ENCODE measurements around the gene BCL10.

The BCL10 gene

GRCh38 chr1:85276215-85276977 lies at the start of gene BCL10:
TSS of gene BCL10 (minus strand) at chr1:85276632. CDS start at chr1:85276352, 280 bp downstream.
- DNase-seq: peak; percentile 97

GRCh38 chr1:85325920-85326319 lies 49.5 kb upstream of the BCL10 start:
- no peak for DNase-seq

GRCh38 chr1:85323770-85324169 lies 47.3 kb upstream of the BCL10 start:
- DNase-seq: no peak

- no peak for DNase-seq
Observed at GRCh38 chr1:85322655-85323054, 46.2 kb upstream of the BCL10 start.

GRCh38 chr1:85321237-85321964 lies 45.0 kb upstream of the BCL10 start:
- peak; percentile 29 to 48 for DNase-seq

GRCh38 chr1:85320371-85321131 lies 44.1 kb upstream of the BCL10 start:
- DNase-seq: no peak

GRCh38 chr1:85319931-85320330 lies 43.5 kb upstream of the BCL10 start:
- no peak for DNase-seq

- no peak for DNase-seq
Observed at GRCh38 chr1:85319491-85319890, 43.1 kb upstream of the BCL10 start.

- no peak for DNase-seq
Observed at GRCh38 chr1:85318217-85318616, 41.8 kb upstream of the BCL10 start.

GRCh38 chr1:85317560-85317959 lies 41.1 kb upstream of the BCL10 start:
- no peak for DNase-seq

- DNase-seq: no peak
Observed at GRCh38 chr1:85316321-85316720, 39.9 kb upstream of the BCL10 start.

GRCh38 chr1:85315789-85316188 lies 39.4 kb upstream of the BCL10 start:
- no peak for DNase-seq

GRCh38 chr1:85314726-85315125 lies 38.3 kb upstream of the BCL10 start:
- no peak for DNase-seq

- no peak for DNase-seq
Observed at GRCh38 chr1:85313888-85314696, 37.7 kb upstream of the BCL10 start.

- DNase-seq: no peak
Observed at GRCh38 chr1:85311818-85312217, 35.4 kb upstream of the BCL10 start.

- DNase-seq: no peak
Observed at GRCh38 chr1:85308833-85309350, 32.5 kb upstream of the BCL10 start.

GRCh38 chr1:85307987-85308832 lies 31.8 kb upstream of the BCL10 start:
- peak; percentile 69 to 78 for DNase-seq

GRCh38 chr1:85306236-85306635 lies 29.8 kb upstream of the BCL10 start:
- no peak for DNase-seq

GRCh38 chr1:85303440-85304162 lies 27.2 kb upstream of the BCL10 start:
- no peak for DNase-seq

- DNase-seq: no peak
Observed at GRCh38 chr1:85300140-85300539, 23.7 kb upstream of the BCL10 start.

All from activated CD4-positive, alpha-beta T cell treated with anti-CD3 and anti-CD28 coated beads, Interleukin-2, amount 50 U/mL, for 48 hours (primary cell).